Epithelial cell of prostate (primary cell): ENCODE results near the gene PTGS1.
A peak's percentile ranks its signal among the peaks of the same experiment; 100 is the strongest.
"Not testable (repeated sequence)": the region's sequence is repeated elsewhere in the genome, so short reads cannot be mapped to it uniquely, and the experiment has no call there.

Experiments used
- DNase-seq: peaks from one replicate; pipeline ENCODE4 v3.0.0-alpha.2; 2011; ENCODE audit warnings: low read depth, low spot score
- H3K27ac ChIP-seq: fragments of 450-650 bp; 2 replicates; pipeline ENCODE4 v1.5.1; 2017; ENCODE audit warnings: mild to moderate bottlenecking

Gene PTGS1

DNA sequence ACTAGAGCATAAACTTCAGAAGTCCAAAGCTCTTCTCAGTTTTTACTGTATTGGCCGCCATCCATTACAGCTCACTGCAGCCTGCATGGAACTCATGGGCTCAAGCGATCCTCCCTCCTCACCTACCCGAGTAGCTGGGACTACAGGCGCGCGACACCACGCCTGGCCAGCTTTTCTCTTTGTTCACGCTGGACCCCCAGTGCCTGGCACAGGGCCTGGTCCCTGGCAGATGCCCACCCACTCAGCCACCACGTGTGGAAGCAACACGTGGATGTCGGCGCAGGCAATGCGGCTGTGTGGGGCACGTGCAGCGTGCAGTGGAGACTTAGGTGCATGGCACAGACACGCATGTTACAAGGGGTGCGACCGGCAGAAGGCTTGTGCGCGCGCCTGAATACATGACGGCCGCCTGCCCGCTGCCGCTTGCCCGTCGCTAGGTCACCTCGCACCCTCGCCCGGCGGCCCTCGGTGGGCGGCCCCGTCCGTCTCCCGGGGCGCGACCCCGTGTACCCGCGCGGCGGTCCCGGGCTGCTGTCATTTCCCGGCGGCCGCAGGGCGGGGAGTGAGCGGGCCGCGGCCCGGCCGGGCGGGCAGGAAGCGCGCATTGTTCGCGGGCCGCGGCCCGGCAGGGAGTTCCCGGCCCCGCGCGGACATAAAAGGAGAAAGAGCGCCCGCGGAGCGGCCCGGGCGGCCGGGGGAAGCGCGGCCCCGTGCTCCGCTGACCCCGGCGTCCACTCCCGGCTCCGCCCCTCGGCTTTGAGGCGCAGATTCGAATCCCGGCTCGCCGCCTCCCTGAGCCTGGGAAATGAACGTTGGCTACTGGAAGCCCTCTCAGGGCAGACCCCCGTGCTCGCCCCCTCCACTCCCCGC lies 24.1 kb upstream of the PTGS1 start:
- no peak overlapping the region for H3K27ac ChIP-seq
- no peak for DNase-seq

DNA sequence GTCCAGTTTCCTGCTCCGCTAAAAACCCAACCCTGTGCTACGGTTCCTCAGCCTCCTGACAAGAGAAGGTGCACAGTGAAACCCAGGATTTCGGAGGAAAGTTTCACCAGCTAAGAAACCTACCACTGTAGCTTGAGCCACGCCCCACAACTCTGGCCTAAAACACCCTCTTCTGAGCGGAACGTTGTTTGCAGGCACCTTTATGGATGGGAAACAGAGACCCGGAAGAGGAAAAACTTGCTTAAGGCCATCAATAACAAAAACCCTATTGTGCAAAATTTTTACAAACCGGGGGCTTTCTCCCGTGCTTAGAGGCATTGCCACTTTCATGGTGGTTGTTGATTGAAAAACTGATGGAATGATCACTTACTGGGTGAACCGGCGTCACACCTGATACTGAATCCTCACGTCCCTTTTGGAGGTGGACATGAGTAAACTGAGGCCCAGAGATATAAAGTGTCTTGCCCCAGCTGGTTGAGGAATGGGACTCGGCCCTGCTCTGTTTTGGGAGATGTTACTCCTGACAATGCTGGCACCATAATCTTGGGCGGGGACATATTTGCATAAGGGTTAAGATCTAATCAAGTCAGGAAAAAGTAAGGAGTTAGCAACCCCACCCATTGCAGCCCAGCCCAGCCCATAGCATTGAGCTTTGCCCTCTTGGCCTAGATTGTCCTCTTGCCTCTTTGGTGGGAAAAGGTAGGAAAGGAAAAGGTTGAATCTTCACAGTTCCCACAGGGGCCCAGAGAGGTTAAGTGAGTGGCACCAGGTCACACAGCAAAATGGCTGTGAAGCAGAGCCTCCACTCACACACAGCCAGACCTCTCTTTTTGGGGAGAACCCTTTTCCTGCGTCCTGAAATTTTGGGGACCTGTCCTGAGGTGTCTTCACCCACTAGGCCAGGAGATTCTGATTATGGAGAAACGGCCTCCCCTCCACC lies 23.2 kb upstream of the PTGS1 start:
- H3K27ac ChIP-seq = no peak overlapping the region
- DNase-seq = no peak

DNA sequence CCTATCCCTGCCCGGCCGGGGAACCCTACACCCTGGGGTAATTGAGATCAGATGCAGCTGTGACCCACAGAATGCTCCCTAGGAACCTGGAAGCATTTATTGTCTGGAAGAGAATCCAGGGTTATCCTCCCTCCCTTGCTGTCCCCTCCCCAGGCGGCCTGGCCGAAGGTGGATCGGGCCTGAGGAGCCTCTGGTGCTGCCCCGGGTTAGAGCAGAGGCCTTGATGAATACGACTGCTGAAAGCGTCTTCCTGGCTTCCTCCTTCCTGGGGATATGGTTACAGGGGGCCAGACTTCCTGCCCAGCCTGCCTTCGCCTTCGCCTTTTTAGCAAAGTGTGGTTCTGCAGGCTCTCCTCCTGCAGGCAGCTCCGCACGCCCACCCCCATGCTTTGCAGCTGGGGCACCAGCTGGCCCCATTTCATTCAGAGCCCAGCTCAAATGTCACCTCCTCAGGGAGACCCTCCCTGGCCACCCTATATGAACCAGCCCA lies 22.5 kb upstream of the PTGS1 start:
- no peak for DNase-seq
- H3K27ac ChIP-seq = no peak overlapping the region

GRCh38 chr9:122348791-122349190 lies 22.0 kb upstream of the PTGS1 start:
- no peak overlapping the region for H3K27ac ChIP-seq
- DNase-seq = no peak

DNA sequence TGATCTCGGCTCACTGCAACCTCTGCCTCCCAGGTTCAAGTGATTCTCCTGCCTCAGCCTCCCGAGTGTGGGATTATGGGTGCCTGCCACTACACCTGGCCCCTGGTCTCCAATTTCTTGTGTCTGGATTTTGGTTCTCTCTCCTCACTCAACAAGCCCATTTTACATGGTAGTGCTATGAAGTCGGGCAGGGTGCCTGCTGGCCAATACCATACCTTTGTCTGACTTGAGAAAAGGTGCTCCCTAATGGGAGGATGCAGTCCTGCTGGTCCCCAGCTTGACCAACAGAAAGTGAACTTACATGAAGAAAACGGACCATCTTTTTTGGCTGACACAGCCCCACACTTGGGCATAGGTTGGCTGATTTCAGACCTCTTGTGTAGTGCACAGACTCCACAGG lies 21.6 kb upstream of the PTGS1 start:
- no peak overlapping the region for H3K27ac ChIP-seq
- no peak for DNase-seq

GRCh38 chr9:122350577-122351355 lies 20.1 kb upstream of the PTGS1 start:
- H3K27ac ChIP-seq = no peak overlapping the region
- DNase-seq = no peak

GRCh38 chr9:122354536-122355199 lies 16.2 kb upstream of the PTGS1 start:
- H3K27ac ChIP-seq = no peak overlapping the region
- no peak for DNase-seq

DNA sequence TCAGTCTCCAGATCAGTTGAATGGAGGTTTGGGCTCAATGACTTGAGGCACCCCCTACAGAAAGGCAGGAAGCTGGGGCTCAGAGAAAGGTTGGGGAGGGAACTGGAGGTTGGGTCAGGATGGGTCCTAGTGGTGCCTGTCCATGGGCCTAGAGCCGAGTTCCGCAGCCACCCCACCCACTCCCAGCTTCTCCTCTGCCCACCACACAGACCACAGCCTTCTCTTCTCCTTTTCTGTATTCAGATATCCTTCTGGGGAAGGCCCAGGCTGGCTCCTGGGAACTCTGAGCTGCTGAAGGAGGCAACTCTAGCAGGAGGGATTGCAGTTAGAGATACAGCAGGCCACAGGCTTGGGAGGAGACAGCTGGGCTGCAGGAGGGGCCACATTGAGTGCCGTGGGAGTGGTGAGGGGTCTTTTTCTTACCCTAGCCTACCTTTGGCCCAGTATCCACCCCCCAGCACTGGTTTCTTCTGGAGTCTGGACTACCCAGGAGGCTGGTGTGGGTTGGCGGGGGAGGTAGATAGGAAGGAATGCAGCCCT lies 15.4 kb upstream of the PTGS1 start:
- no peak for DNase-seq
- no peak overlapping the region for H3K27ac ChIP-seq

DNA sequence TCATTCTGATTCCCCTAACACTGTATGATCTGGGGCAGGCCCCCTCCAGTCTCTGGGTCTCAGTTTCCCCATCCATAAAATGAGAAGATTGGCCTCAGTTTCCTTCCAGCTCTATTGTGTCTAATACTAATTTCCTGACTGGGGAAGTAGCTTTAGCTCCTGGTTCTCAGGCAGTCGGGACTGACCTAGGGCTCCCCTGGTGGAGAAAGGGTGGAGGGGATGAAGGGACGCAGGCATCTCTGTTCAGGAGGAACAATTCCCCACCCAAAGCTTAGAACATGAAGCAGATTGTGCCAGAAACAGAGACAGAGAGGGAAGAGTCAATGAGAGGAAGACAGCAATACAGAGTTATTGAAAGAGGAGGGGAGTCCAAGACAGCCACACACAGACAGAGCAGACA lies 14.2 kb upstream of the PTGS1 start:
- DNase-seq = no peak
- H3K27ac ChIP-seq = no peak overlapping the region

DNA sequence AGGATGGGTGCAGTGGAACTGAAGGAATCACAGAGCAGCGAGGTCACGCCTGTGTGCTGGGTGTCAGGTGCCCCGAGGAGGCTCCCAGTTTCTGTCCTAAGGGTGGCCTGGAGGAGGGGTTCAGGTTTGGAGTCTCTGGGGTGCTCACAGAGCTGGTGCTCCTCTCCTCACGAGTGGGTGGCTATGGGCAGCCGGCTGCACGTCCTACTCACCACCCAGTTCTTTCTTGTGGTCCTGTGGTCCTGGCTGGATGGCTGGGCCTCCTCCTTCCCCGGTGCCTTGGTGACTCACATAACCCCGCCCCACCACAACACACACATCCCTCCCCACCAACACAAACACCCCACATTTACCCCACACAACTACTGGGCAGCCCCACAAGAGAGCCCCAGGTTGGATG lies 9.9 kb upstream of the PTGS1 start:
- DNase-seq = no peak

GRCh38 chr9:122363131-122363530 lies 7.7 kb upstream of the PTGS1 start:
- not testable (repeated sequence) for DNase-seq, H3K27ac ChIP-seq

More for the DNA sequence above, 9.9 kb upstream of the PTGS1 start:
- no peak overlapping the region for H3K27ac ChIP-seq

- H3K27ac ChIP-seq = peak overlapping the region; percentile 67
- no peak for DNase-seq
Measured at GRCh38 chr9:122364117-122364782, 6.6 kb upstream of the PTGS1 start.

DNA sequence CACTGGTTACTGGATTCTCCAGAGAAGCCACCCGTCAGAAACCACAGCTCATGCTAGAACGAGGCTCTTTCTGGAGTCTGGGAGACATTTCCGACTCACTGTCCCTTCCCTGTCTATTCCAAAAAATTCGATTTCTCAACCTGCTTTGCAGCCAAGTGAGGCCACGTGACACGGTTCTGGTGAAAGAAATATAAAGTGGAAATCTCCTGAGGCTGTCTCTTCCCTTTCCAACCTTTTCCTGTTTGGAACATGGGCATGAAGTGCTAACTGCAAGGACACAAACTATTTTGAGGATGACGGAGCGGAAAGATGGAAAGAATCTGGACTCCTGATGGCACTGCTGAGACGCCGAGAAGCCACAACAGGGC lies 6.1 kb upstream of the PTGS1 start:
- DNase-seq = no peak
- peak overlapping the region; percentile 67 for H3K27ac ChIP-seq

GRCh38 chr9:122366074-122366660 lies 4.7 kb upstream of the PTGS1 start:
- DNase-seq = no peak
- no peak overlapping the region for H3K27ac ChIP-seq

GRCh38 chr9:122367065-122367464 lies 3.8 kb upstream of the PTGS1 start:
- DNase-seq = no peak

GRCh38 chr9:122367774-122368460 lies 2.9 kb upstream of the PTGS1 start:
- no peak for DNase-seq
- H3K27ac ChIP-seq = no peak overlapping the region

More at GRCh38 chr9:122367065-122367464, 3.8 kb upstream of the PTGS1 start:
- no peak overlapping the region for H3K27ac ChIP-seq

DNA sequence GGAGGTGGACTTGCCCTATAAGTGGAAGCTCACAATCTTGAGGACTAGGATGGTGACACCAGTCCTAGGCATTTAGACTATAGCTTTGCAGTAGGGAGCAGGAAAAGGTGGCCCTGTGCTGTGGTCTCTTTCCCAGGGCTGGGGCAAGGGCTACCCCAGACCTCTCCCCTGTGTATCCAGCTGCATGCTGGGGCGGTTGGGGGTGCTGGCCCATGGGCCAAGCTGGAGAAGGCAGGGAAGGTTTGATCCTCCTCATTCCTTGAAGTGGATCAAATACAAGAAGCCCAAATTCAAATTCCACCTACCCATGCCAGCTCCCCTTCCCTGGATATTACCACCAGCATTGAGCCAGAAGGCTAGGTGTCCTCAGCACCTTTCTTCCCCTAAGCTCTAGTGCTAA lies 2.2 kb upstream of the PTGS1 start:
- no peak overlapping the region for H3K27ac ChIP-seq
- DNase-seq = no peak

DNA sequence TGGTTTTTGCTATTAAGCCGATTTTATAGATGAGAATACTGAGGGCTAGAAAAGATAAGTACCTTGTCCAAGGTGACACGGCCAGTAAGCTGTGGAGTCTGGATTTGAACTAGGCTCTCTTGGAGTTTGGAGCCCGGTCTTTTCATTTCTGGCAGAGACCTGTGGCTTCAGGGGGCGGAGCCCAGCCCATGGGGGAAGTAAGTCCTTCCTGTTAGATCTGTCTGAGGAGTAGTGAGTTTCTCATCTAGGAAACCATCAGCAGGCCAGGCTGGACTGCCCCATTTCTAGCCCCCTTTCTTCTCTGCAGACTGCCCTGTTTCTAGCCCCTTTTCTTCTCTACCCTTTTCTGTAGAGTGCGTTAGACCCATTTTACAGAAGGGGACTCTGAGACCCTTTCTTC lies 521 bp upstream of the PTGS1 start:
- DNase-seq = no peak
- H3K27ac ChIP-seq = no peak overlapping the region
